ENCODE measurements around the gene UGT3A2.

The UGT3A2 gene

DNA sequence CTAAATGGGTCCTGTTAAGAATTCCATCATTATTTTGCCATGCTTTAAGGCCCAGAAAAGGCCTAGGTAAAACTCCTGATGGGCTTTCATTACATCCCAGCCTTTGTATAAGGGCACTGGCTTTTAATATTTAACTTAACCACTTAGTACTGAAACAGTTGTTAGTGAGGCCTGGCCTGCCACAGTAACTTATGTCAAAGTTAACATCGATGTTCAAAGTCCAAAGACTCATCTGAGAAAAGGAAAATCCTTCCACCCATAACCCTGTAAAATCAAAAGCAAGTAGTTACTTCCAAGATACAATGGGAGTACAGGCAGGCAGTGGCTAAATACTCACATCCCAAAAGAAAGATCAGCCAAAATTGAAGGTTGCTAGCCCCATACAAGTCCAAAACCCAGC lies 60.5 kb downstream of the UGT3A2 start:
- no peak for DNase-seq

DNA sequence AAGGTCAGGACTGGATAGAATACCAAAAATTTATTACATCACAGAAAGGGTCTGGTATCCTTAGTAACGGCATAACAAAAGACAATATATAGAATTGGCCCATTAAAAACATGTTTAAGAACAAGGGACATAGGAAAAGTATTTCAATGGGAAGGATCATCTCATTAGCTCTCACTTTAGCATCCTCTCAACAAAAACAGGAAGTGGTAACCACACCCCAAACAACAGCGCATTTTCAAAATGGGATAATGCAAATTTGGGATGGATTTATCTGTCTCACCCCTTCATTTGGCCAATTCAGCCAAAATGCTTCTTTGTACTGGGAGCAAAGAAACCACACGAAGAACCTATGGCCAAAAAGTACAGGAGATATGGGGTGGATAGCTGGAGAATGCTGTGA lies 65.7 kb downstream of the UGT3A2 start:
- DNase-seq = no peak

- no peak for DNase-seq
Observed at GRCh38 chr5:35999547-35999946, 67.1 kb downstream of the UGT3A2 start.

GRCh38 chr5:35996076-35996475 lies 70.6 kb downstream of the UGT3A2 start:
- no peak for DNase-seq

GRCh38 chr5:35990941-35991611 lies 75.6 kb downstream of the UGT3A2 start, which contains the start of gene UGT3A1:
Gene UGT3A1, minus strand, starts transcription at chr5:35991390. Its CDS starts 150 bp downstream, at chr5:35991240.
- no peak for DNase-seq

DNA sequence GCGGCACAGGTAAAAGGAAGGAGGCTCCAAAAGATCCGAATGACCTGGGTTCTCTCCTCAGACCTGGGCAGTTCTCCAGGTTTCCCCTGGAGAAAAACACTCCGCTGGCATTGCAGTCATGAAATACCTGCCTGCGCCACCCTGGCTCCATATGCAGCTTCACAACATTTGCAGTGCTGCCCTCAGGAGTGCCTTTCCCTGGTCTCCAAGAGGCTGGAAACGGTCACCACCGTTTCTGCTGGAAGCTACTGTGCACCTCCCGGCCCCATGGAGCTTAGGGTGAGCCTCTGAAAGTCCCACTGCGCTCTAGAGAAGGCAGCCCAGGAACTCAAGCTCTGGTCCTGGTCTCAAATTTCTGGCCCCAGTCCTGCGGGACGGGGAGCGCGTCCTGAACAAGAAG lies 76.2 kb downstream of the UGT3A2 start:
- no peak for DNase-seq

DNA sequence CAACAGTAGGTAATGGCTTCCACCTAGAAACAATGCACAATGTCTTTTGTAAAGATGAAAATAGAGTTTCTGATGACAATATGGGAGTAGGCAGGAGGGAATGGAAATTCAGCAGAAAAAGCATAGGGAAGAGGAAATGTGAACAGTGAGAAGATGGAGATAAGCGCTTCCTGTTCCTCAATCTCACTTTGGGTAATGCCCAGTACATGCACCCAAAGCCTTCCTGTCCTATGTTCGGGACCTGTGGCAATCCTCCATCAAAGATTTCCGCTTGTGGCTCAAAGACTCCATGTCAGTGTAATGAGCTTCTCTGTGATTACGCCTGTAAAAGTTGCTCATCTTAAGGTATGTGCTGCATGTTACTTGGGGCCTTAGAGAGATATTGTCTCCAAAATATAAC lies 78.2 kb downstream of the UGT3A2 start:
- DNase-seq = no peak

GRCh38 chr5:35987776-35988175 lies 78.9 kb downstream of the UGT3A2 start:
- DNase-seq = no peak
